GM06990 (cell line): ENCODE results near the gene CTU2.
A peak's percentile ranks its signal among the peaks of the same experiment; 100 is the strongest.

Experiments
- DNase-seq: peaks from one replicate; pipeline ENCODE4 v3.0.0-alpha.2; 2011; ENCODE audit not compliant: insufficient read length; ENCODE audit errors: extremely low read depth
- H3K27me3 ChIP-seq: replicated peaks from 2 replicates; pipeline ENCODE4 v1.6.0; 2011; ENCODE audit warnings: low read length; ENCODE audit not compliant: control insufficient read depth, insufficient read depth
- H3K36me3 ChIP-seq: 2 replicates; pipeline ENCODE4 v1.5.1; 2011; ENCODE audit warnings: low read length; ENCODE audit not compliant: control insufficient read depth, insufficient read depth
- H3K4me3 ChIP-seq: replicated peaks from 2 replicates; pipeline ENCODE4 v1.5.1; 2011; ENCODE audit warnings: low read depth, mild to moderate bottlenecking, control low read depth, low read length
- CTCF ChIP-seq: IDR thresholded peaks from 2 replicates; pipeline ENCODE4 v1.5.1; 2011; ENCODE audit warnings: low read length, control low read depth, mild to moderate bottlenecking, inconsistent platforms; ENCODE audit not compliant: insufficient read depth, poor library complexity, severe bottlenecking

Gene CTU2

GRCh38 chr16:88753191-88753590 lies 46.9 kb downstream of the CTU2 start:
- Histone ChIP-seq H3K4me3 (no peak overlapping the region), H3K27me3 (no peaks in the 10 kb centered on the region), H3K36me3 (peaks cover 7% of the 10 kb centered on the region)
- DNase-seq, result no peak
- TF ChIP-seq CTCF, result peak; percentile 15

GRCh38 chr16:88753602-88754001 lies 47.3 kb downstream of the CTU2 start:
- DNase-seq, result no peak
- Histone ChIP-seq H3K27me3 (no peaks in the 10 kb centered on the region), H3K4me3 (no peak overlapping the region), H3K36me3 (peaks cover 7% of the 10 kb centered on the region)
- TF ChIP-seq CTCF, result no peak

GRCh38 chr16:88754109-88754911 lies 48.0 kb downstream of the CTU2 start:
- no peaks in the 10 kb centered on the region for H3K27me3 ChIP-seq
- peaks cover 7% of the 10 kb centered on the region for H3K36me3 ChIP-seq
- DNase-seq, result no peak
- no peak for TF ChIP-seq CTCF
- H3K4me3 ChIP-seq, result no peak overlapping the region

- DNase-seq, result no peak
- H3K36me3 ChIP-seq, result peaks cover 7% of the 10 kb centered on the region
- TF ChIP-seq CTCF, result peak; percentile 41
- no peaks in the 10 kb centered on the region for H3K27me3 ChIP-seq
- H3K4me3 ChIP-seq, result no peak overlapping the region
Observed at GRCh38 chr16:88754912-88755744, 48.8 kb downstream of the CTU2 start.

- no peak overlapping the region for H3K4me3 ChIP-seq
- H3K36me3 ChIP-seq, result peaks cover 7% of the 10 kb centered on the region
- DNase-seq, result no peak
- no peak for TF ChIP-seq CTCF
- H3K27me3 ChIP-seq, result no peaks in the 10 kb centered on the region
Observed at GRCh38 chr16:88755745-88756443, 49.6 kb downstream of the CTU2 start.
